Measurements from ENCODE around the gene SLC23A2. TPM values are rescaled to one million over a fixed set of nuclear protein-coding genes. Genes with fewer than 3 reads are reported as not detected.
"Not testable (repeated sequence)": the region's sequence is repeated elsewhere in the genome, so short reads cannot be mapped to it uniquely, and the experiment has no call there.

SLC23A2 gene
- total RNA-seq, 2 experiments from 2014 or later, result 18.6 to 20.3 TPM

DNA sequence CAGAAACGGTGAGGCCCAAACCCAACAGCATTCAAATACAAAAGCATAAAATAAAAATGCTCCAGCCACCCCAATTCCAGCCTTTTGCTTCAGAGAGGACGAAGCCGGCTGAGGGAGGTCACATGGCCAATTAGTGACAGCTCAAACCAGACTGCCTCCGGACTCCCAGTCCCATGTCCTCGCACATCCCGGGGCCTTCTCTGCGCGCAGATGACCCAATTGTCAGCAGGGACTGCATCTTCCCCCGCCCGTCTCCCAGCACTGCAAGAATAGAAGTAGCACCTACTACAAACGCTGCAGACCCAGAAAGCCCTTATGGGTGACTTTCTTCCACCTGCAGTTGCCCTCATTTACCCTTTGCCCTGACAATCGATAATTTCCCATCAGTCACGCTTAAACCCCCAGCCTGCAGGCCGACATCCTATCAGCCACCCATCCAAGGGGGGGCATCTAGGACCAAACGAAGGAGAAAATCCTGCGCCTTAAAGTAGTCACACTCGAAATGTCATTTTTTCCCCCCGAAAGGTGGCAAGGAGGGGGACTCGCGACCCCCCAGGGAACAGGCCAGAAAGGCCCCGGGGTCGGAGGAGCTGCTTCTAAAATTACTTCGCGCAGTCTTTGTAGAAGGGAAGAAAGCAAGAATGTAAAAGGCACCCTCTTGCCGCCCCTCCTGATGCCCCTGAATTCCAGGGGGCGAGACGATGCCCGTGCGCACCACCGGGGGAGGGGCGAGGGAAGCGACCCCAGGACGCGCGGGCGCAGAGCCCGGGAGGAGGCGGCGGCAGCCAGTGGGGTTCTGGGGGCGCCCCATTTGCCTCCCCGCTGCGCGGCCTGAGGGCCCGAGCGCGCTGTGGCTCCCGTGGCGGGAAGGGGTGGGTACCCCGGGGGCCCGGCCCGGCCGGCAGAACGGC is 792 bp downstream of the SLC23A2 start:
- no peaks in the 10 kb centered on the region for H3K9me3 Mint-ChIP-seq

DNA sequence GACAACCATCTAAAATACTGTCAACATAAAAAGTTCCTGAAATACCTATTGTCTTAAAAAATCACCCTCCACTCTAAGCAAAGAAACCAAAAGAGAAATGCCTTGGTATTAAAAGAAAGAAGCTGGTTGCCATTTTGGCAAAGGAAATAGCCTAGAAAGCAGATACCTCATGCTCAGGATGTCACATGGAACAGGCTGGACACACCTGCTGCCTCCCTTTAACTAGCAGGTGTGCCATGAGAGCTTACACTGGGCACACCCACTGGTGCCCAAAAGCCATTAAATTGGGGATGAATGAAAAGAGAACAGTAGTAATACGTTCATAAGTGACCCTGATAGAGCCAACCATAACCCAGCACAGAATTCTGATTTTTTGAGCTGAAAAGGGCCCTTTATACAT is 1.5 kb downstream of the SLC23A2 start:
- Mint-ChIP-seq H3K27ac (peak overlapping the region; percentile 40), H3K4me3 (peak overlapping the region; percentile 85), H3K9me3 (no peaks in the 10 kb centered on the region), H3K4me1 (peaks cover 28% of the 10 kb centered on the region), H3K27me3 (peaks cover 7% of the 10 kb centered on the region), H3K36me3 (peaks cover 3% of the 10 kb centered on the region)
- ATAC-seq (ENCODE audit: low read depth) (no peak), DNase-seq (no peak)
- POLR2A ChIA-PET, result interaction anchor here (1.0 to 1.4 kb wide), 2 partner anchors 57 to 120 kb away, joined by 3 read pairs; partner anchors contain the start of gene PCNA

More for the DNA sequence above, 792 bp downstream of the SLC23A2 start:
- peaks cover 8% of the 10 kb centered on the region for H3K27me3 Mint-ChIP-seq
- peak overlapping the region; percentile 85 for H3K4me3 Mint-ChIP-seq
- peak; percentile 62 for DNase-seq
- peak; percentile 64 for ATAC-seq (ENCODE audit: low read depth)
- POLR2A ChIA-PET, result interaction anchor here (0.8 to 1.4 kb wide), 4 partner anchors 56 to 126 kb away, joined by 3 to 6 read pairs (median 3); partner anchors contain the start of genes CDS2 and PCNA
- peak overlapping the region; percentile 86 for H3K27ac Mint-ChIP-seq
- peaks cover 23% of the 10 kb centered on the region for H3K4me1 Mint-ChIP-seq
- H3K36me3 Mint-ChIP-seq, result peaks cover 3% of the 10 kb centered on the region

GRCh38 chr20:4998160-4998651 is 3.1 kb downstream of the SLC23A2 start:
- no peaks in the 10 kb centered on the region for H3K27me3 Mint-ChIP-seq
- H3K4me3 Mint-ChIP-seq, result no peak overlapping the region
- no peak overlapping the region for H3K27ac Mint-ChIP-seq
- ATAC-seq (ENCODE audit: low read depth) (no peak), DNase-seq (no peak)
- H3K9me3 Mint-ChIP-seq, result no peaks in the 10 kb centered on the region
- peaks cover 28% of the 10 kb centered on the region for H3K4me1 Mint-ChIP-seq
- peaks cover 3% of the 10 kb centered on the region for H3K36me3 Mint-ChIP-seq
- POLR2A ChIA-PET, result no interaction called here

GRCh38 chr20:4997222-4997621 is 4.1 kb downstream of the SLC23A2 start:
- Mint-ChIP-seq H3K9me3 (no peaks in the 10 kb centered on the region), H3K4me1 (peaks cover 26% of the 10 kb centered on the region), H3K4me3 (no peak overlapping the region), H3K36me3 (peaks cover 3% of the 10 kb centered on the region), H3K27ac (no peak overlapping the region), H3K27me3 (no peaks in the 10 kb centered on the region)
- ATAC-seq (ENCODE audit: low read depth), result no peak
- no peak for DNase-seq
- POLR2A ChIA-PET, result no interaction called here

GRCh38 chr20:4989570-4989969 is 11.7 kb downstream of the SLC23A2 start:
- H3K9me3 Mint-ChIP-seq, result no peaks in the 10 kb centered on the region
- peaks cover 10% of the 10 kb centered on the region for H3K4me1 Mint-ChIP-seq
- H3K36me3 Mint-ChIP-seq, result peaks cover 4% of the 10 kb centered on the region
- ATAC-seq (ENCODE audit: low read depth), result no peak
- POLR2A ChIA-PET, result no interaction called here
- no peaks in the 10 kb centered on the region for H3K27me3 Mint-ChIP-seq
- DNase-seq, result no peak
- no peak overlapping the region for H3K27ac Mint-ChIP-seq
- H3K4me3 Mint-ChIP-seq, result no peak overlapping the region

DNA sequence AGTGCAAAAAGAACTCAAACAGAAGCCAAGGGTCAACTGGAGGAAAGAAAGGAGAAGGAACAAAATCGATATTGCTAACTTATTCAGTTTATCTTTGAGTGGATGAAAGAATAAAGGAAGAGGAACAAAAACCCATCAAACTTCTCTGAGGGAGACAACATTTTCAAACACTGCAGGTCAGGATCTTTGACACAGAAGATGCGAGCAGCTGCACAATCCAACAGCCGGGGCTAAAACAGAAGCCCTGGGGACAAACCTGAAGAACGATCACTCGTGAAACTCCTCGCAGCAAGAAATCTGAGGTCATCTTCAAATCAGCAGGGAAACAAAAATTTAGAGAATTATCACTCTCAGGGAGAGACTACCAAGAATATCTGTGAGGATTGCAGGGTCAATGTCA is 14.2 kb downstream of the SLC23A2 start:
- Mint-ChIP-seq H3K36me3 (peaks cover 12% of the 10 kb centered on the region), H3K9me3 (no peaks in the 10 kb centered on the region), H3K27me3 (no peaks in the 10 kb centered on the region), H3K4me1 (peaks cover 12% of the 10 kb centered on the region), H3K27ac (no peak overlapping the region), H3K4me3 (no peak overlapping the region)
- no peak for DNase-seq
- POLR2A ChIA-PET, result no interaction called here
- ATAC-seq (ENCODE audit: low read depth), result no peak

GRCh38 chr20:4985658-4986057 is 15.7 kb downstream of the SLC23A2 start:
- Mint-ChIP-seq H3K4me3 (no peak overlapping the region), H3K9me3 (no peaks in the 10 kb centered on the region), H3K27ac (no peak overlapping the region), H3K4me1 (peaks cover 15% of the 10 kb centered on the region), H3K27me3 (no peaks in the 10 kb centered on the region), H3K36me3 (peaks cover 12% of the 10 kb centered on the region)
- DNase-seq (no peak), ATAC-seq (ENCODE audit: low read depth) (no peak)
- POLR2A ChIA-PET, result no interaction called here

- Mint-ChIP-seq H3K27me3 (no peaks in the 10 kb centered on the region), H3K4me1 (peaks cover 15% of the 10 kb centered on the region), H3K9me3 (no peaks in the 10 kb centered on the region), H3K27ac (no peak overlapping the region), H3K4me3 (no peak overlapping the region), H3K36me3 (peaks cover 12% of the 10 kb centered on the region)
- POLR2A ChIA-PET, result no interaction called here
- DNase-seq (no peak), ATAC-seq (ENCODE audit: low read depth) (no peak)
Observed at GRCh38 chr20:4982281-4982680, 19.0 kb downstream of the SLC23A2 start.

DNA sequence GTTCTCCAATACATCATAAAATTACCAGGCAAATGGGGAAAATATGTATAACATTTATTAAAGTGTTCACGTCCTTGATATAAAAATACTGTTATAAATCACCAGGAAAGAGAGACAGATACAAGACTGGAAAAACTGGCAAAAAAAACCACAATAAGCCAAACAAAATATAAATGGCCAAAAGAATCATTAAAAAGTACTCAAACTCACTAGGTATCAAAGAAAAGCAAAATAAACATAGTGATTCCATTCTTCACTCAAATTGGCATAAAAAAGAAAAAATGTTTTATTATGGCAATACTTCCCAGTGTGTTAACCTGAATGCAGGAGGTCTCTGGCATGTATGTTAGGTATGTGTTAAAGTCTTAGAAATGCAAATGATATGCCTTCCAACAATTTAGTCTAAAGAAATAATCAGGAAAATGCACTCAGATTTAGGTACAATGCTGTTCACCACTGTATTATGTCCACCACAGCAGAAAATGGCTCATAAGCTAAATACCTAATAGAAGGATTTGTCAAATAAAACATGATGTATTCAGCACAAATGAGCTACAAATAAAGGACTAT is 21.4 kb downstream of the SLC23A2 start:
- H3K4me1 Mint-ChIP-seq, result peaks cover 12% of the 10 kb centered on the region
- DNase-seq (no peak), ATAC-seq (ENCODE audit: low read depth) (no peak)
- H3K36me3 Mint-ChIP-seq, result peaks cover 8% of the 10 kb centered on the region
- POLR2A ChIA-PET, result no interaction called here
- no peaks in the 10 kb centered on the region for H3K9me3 Mint-ChIP-seq
- no peaks in the 10 kb centered on the region for H3K27me3 Mint-ChIP-seq
- H3K4me3 Mint-ChIP-seq, result no peak overlapping the region
- H3K27ac Mint-ChIP-seq, result no peak overlapping the region

DNA sequence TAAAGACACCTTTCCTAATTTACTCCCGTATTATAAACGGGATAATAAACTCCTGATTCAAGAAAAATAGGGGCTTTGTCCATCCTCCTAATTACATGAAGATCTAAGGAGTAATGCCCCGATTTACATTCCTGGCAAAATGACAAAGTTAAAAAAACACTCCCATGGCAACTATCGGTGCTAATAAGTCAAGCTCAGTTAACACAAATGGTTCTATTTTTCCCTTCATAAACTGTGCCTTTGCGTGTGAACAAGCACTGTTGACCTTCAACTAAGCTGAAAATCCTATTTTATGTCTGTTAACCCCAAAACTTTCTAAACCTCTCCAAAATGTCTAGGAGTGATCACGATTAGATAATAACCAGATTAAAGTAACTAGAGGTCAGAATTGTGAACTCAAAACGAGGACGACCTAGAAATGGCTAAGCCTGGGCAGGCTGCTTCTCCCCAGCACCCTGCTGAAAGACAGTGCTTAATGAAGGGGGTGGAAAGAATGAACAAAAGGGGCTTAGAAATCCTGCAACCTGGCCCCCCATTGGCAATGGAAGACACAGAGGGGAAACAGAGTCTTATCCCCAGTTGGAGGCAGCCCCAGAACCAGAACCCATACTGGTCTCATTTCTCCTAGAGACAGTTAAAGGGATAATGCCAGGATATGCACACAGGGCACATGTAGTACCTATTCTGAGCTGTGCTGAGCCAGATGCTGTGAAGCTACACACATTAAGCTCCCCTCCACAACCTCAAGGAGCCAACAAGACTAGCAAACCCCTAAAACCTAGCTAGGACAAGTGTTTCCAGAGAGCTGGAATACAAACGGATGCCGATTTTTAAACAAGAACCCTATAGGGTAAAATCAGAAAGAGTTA is 23.0 kb downstream of the SLC23A2 start:
- Mint-ChIP-seq H3K4me1 (peaks cover 20% of the 10 kb centered on the region), H3K27me3 (no peaks in the 10 kb centered on the region), H3K27ac (no peak overlapping the region), H3K36me3 (peaks cover 8% of the 10 kb centered on the region), H3K9me3 (no peaks in the 10 kb centered on the region), H3K4me3 (no peak overlapping the region)
- no peak for ATAC-seq (ENCODE audit: low read depth)
- DNase-seq, result no peak
- POLR2A ChIA-PET, result interaction anchor here (1.0 kb wide), 1 partner anchor 17 kb away, joined by 3 read pairs; no protein-coding TSS in a partner anchor

DNA sequence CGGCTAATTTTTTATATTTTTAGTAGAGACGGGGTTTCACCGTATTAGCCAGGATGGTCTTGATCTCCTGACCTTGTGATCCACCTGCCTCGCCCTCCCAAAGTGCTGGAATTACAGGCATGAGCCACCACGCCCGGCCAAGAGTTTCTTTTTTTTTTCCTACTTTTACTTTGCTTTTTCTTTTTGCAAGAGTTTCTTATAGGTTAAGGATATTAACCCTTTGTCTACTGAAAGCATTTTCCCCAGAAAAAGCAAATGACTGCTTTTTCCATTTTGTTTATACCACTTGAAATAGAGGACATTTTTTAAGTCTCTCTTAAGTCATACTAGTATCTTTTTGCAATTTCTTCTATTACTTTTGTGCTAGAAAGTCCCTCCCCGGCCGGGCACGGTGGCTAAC is 25.3 kb downstream of the SLC23A2 start:
- POLR2A ChIA-PET; H3K4me3 Mint-ChIP-seq; DNase-seq; H3K9me3 Mint-ChIP-seq; H3K27me3 Mint-ChIP-seq; H3K27ac Mint-ChIP-seq; ATAC-seq (ENCODE audit: low read depth); H3K36me3 Mint-ChIP-seq: not testable (repeated sequence)
- H3K4me1 Mint-ChIP-seq, result peaks cover 25% of the 10 kb centered on the region

DNA sequence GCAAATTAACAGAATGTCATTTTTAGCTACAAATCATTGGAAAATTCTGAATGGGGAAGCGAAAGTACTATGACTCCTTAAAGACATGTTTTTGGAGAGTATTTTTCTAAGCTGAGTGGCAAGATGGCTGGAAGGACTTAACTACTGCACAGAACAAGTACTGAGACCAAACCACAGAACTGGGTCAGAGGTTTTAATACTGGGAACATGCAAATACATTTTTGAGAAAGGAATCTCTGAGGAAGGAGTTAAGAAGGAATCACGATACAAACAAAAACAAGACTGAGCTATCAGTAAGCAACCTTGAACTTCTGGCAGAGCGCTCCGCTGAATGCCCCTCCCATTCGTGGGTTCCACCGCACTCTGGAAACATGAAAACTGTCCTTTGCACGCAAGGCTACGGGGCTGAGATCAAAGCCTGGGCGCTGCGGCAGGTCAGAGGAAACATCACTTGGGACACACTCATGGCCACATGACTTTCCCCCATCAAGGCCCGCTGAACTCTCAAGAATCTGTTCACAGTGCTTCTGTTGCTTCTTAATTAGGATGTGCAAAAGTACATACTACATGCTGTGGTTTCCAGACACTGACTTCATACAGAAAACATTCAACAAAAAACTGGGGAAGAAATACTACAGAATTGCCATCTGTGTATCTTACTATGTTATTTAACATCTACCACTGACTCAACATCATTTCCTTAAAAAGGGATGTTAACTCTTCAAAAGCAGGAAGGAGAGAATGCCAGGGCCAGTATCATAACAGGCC is 27.8 kb downstream of the SLC23A2 start:
- Mint-ChIP-seq H3K27ac (peak overlapping the region; percentile 94), H3K4me3 (peak overlapping the region; percentile 82), H3K27me3 (no peaks in the 10 kb centered on the region), H3K9me3 (no peaks in the 10 kb centered on the region), H3K36me3 (peaks cover 8% of the 10 kb centered on the region), H3K4me1 (peaks cover 17% of the 10 kb centered on the region)
- peak; percentile 82 for ATAC-seq (ENCODE audit: low read depth)
- DNase-seq, result peak; percentile 70
- POLR2A ChIA-PET, result interaction anchor here (0.5 to 1.7 kb wide), 8 partner anchors 11 to 1117 kb away, joined by 3 to 5 read pairs (median 4); no protein-coding TSS in a partner anchor
